Measurements from ENCODE around the gene RAB7A. TPM values are rescaled to one million over a fixed set of nuclear protein-coding genes. Genes with fewer than 3 reads are reported as not detected.

The RAB7A gene
- total and polyA plus RNA-seq, 2 of the 8 experiments (the other 6 are each of a cell fraction or from before 2014, with no cell fraction given) = 179 to 195 TPM

DNA sequence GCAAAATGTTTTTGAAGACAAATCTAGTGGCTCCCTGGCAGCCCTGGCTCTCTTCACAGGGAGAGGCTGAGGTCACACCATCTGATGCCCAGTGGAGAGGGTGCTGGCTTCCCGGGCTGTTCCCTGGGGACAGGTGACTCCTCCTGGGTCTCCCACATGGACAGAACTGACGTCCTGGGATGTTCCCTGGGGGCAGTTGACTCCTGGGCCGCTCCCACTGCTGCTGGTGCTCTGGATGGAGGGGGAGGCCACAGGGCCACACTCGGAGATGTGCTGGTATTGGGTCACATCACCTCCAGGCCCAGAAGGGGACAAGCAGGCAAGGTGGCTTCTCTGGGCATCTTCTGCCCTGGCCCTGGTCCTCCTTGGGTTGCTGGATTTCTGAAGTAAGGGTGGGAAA lies 125.6 kb downstream of the RAB7A start (continued):
- TF ChIP-seq SIN3A (conservative IDR thresholded peaks at IDR 0.05 in 1 of 2, IDR thresholded peaks at IDR 0.05 in 1 of 2; ENCODE audit: low read depth in 1 of 2, low read length in 2 of 2) = no peak
- no peak for TF ChIP-seq RFX5 (IDR thresholded peaks at IDR 0.05; ENCODE audit: borderline replicate concordance, low read depth, low read length)
- no peak for TF ChIP-seq CEBPB (IDR thresholded peaks at IDR 0.05; ENCODE audit: low read depth, low read length)
- TF ChIP-seq HDAC6 (IDR thresholded peaks at IDR 0.05; ENCODE audit: low read depth, low read length) = no peak
- no peak for TF ChIP-seq JUND (IDR thresholded peaks at IDR 0.05; ENCODE audit: low read length)
- TF ChIP-seq, protein P1, sequence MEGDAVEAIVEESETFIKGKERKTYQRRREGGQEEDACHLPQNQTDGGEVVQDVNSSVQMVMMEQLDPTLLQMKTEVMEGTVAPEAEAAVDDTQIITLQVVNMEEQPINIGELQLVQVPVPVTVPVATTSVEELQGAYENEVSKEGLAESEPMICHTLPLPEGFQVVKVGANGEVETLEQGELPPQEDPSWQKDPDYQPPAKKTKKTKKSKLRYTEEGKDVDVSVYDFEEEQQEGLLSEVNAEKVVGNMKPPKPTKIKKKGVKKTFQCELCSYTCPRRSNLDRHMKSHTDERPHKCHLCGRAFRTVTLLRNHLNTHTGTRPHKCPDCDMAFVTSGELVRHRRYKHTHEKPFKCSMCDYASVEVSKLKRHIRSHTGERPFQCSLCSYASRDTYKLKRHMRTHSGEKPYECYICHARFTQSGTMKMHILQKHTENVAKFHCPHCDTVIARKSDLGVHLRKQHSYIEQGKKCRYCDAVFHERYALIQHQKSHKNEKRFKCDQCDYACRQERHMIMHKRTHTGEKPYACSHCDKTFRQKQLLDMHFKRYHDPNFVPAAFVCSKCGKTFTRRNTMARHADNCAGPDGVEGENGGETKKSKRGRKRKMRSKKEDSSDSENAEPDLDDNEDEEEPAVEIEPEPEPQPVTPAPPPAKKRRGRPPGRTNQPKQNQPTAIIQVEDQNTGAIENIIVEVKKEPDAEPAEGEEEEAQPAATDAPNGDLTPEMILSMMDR (IDR thresholded peaks at IDR 0.05; ENCODE audit: control extremely low read depth in 1 of 3, insufficient read depth in 1 of 3, low read depth in 1 of 3, low read length in 3 of 3) = no peak

All from H1 (cell line).